ENCODE results near the gene RBM24. TPM values are rescaled to one million over a fixed set of nuclear protein-coding genes. Genes with fewer than 3 reads are reported as not detected.

Gene RBM24
- total and polyA plus RNA-seq, 12 donors, result 0.11 to 1.0 (median 0.35) TPM; not detected in 3

DNA sequence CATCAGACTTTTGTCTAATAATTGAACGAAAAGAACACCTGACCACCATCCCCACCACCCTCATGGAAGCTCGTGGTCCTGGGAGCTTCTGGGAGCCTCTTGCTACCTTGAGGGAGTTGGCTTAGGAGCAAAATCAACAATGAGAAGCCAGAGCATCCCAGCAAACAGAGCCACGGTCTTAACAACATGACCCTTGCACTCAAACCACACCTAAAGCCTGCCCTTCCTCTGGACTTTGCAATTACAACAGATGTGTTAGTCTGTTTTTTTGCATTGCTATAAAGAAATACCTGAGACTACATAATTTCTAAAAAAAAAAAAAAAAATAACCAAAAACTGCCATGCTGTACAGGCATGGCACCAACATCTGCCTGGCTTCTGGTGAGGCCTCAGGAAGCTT, 9.5 kb upstream of the RBM24 start:
- Histone ChIP-seq H3K4me3 (no peak overlapping the region), H3K4me1 (replicated peaks in 1 of 2) (no peaks in the 10 kb centered on the region), H3K9me3 (replicated peaks in 1 of 3) (no peaks in the 10 kb centered on the region), H3K27me3 (no peaks in the 10 kb centered on the region), H3K27ac (no peak overlapping the region), H3K36me3 (replicated peaks in 1 of 2) (no peaks in the 10 kb centered on the region)
- DNase-seq, result no peak
- intact Hi-C loops (cut with DNase I), result no loop called here
- 53 to 72% (median 63%) methylated on average over 3 of the region's 3 CpGs for WGBS, 4 donors
- TF ChIP-seq POLR2A (IDR thresholded peaks at IDR 0.05), result no peak
- TF ChIP-seq, protein P1, sequence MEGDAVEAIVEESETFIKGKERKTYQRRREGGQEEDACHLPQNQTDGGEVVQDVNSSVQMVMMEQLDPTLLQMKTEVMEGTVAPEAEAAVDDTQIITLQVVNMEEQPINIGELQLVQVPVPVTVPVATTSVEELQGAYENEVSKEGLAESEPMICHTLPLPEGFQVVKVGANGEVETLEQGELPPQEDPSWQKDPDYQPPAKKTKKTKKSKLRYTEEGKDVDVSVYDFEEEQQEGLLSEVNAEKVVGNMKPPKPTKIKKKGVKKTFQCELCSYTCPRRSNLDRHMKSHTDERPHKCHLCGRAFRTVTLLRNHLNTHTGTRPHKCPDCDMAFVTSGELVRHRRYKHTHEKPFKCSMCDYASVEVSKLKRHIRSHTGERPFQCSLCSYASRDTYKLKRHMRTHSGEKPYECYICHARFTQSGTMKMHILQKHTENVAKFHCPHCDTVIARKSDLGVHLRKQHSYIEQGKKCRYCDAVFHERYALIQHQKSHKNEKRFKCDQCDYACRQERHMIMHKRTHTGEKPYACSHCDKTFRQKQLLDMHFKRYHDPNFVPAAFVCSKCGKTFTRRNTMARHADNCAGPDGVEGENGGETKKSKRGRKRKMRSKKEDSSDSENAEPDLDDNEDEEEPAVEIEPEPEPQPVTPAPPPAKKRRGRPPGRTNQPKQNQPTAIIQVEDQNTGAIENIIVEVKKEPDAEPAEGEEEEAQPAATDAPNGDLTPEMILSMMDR (IDR thresholded peaks at IDR 0.05), result no peak

DNA sequence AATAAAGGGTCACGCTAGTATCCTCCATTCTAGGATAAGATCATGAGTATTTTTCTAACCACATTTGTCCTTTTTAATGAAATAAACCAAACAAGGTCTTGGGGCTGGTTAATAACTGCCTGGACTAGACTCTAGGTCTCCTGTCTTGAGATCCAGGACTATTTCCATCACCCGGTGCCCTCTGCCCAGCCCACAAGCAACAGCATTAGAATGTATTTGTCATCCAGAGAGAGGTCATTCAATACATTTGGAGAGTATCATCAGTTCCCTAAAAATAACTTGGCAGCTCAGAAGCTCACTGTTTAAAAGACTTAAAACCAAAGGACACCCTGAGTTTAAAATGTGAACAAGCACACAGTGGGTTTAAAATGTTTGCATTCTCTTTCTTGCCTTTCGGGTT, 4.4 kb upstream of the RBM24 start:
- Histone ChIP-seq H3K4me1 (replicated peaks in 1 of 2) (peaks cover 7 to 8% of the 10 kb centered on the region in 2 donors), H3K27me3 (no peaks in the 10 kb centered on the region), H3K9me3 (replicated peaks in 1 of 3) (no peaks in the 10 kb centered on the region), H3K27ac (no peak overlapping the region), H3K4me3 (no peak overlapping the region), H3K36me3 (replicated peaks in 1 of 2) (no peaks in the 10 kb centered on the region)
- DNase-seq, result no peak
- intact Hi-C loops (cut with DNase I), result no loop called here
- TF ChIP-seq POLR2A (IDR thresholded peaks at IDR 0.05), result no peak
- TF ChIP-seq, protein P1 (IDR thresholded peaks at IDR 0.05), result no peak
- 73 to 80% (median 76%) methylated on average over 3 of the region's 3 CpGs for WGBS, 4 donors

DNA sequence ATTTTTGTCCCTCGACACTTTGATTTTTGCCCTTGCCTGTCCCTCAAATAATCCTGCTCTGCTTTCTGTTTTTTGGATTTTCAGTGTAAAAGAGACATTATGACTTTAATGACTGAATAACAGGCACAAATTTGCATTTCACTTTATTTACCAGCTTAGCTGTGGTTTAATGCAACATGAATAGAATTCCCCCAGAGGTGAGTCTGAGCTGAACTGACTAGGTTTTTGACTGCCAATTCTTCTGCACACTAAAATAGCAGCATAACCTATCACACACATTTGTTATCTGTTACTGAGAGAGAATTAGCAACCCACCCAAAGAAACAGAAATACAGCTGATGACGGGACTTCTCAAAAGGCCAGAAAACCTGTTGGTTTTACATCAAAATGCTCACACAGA, 3.9 kb upstream of the RBM24 start:
- H3K9me3 ChIP-seq (replicated peaks in 1 of 3), result no peaks in the 10 kb centered on the region
- H3K36me3 ChIP-seq (replicated peaks in 1 of 2), result no peaks in the 10 kb centered on the region
- WGBS, 4 donors, result 89 to 97% (median 94%) methylated on average over 2 of the region's 2 CpGs
- no peak overlapping the region for H3K27ac ChIP-seq
- intact Hi-C loops (cut with DNase I), result no loop called here
- no peak overlapping the region for H3K4me3 ChIP-seq
- TF ChIP-seq, protein P1 (IDR thresholded peaks at IDR 0.05), result no peak
- no peak for TF ChIP-seq POLR2A (IDR thresholded peaks at IDR 0.05)
- H3K4me1 ChIP-seq (replicated peaks in 1 of 2), result peaks cover 11 to 13% of the 10 kb centered on the region in 2 donors
- no peak for DNase-seq
- no peaks in the 10 kb centered on the region for H3K27me3 ChIP-seq

DNA sequence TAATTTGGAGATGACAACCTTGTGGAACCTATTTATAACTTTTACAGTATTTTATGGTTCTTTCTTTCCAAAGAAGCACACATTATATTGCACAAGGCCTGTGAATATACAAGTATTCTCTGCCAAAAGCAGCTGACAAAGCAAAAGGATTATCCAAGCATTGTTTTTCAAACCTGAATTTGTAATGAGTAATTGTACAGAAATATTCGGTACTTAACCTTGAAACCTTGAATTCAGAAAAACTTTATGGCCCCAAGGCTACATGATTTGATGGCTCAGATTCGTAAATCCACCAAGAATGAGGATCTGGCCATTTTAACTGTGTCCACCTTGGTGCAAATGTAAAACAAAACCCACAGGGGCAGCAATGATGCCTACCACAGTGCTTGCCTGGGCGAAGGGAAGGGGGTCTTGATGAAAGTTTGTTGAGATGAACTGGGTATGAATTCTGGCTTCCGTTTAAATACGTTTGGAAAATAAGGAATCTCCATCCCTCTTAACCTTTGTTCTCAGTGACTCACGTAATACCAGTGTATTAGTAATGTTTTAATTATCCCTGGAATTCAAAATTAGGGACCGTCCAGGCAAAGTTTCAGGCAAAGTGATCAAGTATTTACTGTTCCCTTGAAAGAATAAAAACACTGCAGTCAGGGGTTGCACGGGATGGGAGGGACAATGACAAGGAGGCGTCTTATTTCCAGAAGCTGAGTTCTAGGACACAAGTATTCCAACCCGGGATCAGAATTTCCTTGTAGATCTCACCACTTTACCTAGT, 2.7 kb upstream of the RBM24 start:
- Histone ChIP-seq H3K27ac (no peak overlapping the region), H3K27me3 (no peaks in the 10 kb centered on the region), H3K4me3 (no peak overlapping the region), H3K36me3 (replicated peaks in 1 of 2) (no peaks in the 10 kb centered on the region), H3K9me3 (replicated peaks in 1 of 3) (no peaks in the 10 kb centered on the region), H3K4me1 (replicated peaks in 1 of 2) (peaks cover 11 to 13% of the 10 kb centered on the region in 2 donors)
- 49 to 58% (median 56%) methylated on average over 10 of the region's 10 CpGs for WGBS, 4 donors
- DNase-seq, result no peak
- TF ChIP-seq POLR2A (IDR thresholded peaks at IDR 0.05), result no peak
- TF ChIP-seq, protein P1 (IDR thresholded peaks at IDR 0.05), result no peak
- intact Hi-C loops (cut with DNase I), result no loop called here

Data from adrenal gland (tissue), 12 donors.